Measurements from ENCODE around the gene STK32B. TPM values are rescaled to one million over a fixed set of nuclear protein-coding genes. Genes with fewer than 3 reads are reported as not detected.

STK32B gene
- total and polyA plus RNA-seq, 8 donors: 0.61 to 5.5 (median 3.1) TPM

DNA sequence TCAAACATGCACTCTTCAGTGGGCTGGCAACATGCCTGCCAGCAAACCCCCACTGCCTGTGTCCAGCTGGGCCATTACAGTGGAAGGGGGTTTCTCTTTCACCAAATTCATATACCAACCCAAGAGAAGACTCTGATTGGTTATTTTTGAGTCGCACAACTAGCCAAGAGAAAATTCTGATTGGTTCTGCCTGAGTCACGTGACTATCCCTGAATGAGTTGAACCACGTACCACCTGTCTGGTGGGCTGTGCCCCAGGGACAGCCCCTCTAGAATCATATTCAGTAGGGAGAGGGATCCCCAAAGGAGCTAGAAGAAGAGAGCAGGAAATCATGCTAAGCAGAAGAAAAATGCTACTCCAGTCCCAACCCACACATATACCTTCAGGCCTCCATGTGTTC is 313.1 kb downstream of the STK32B start:
- 83 to 92% (median 87%) methylated on average over 3 of the region's 3 CpGs for WGBS, 5 donors
- Histone ChIP-seq H3K4me3 (no peak overlapping the region), H3K27ac (no peak overlapping the region), H3K27me3 (no peaks in the 10 kb centered on the region), H3K4me1 (no peaks in the 10 kb centered on the region), H3K9me3 (no peaks in the 10 kb centered on the region), H3K36me3 (no peaks in the 10 kb centered on the region)
- DNase-seq: no peak
- intact Hi-C loops (cut with DNase I; ENCODE audit: low total_unique reads): no loop called here
- TF ChIP-seq EP300 (IDR thresholded peaks at IDR 0.05): no peak
- TF ChIP-seq POLR2AphosphoS5 (IDR thresholded peaks at IDR 0.05): no peak
- TF ChIP-seq, protein P1, sequence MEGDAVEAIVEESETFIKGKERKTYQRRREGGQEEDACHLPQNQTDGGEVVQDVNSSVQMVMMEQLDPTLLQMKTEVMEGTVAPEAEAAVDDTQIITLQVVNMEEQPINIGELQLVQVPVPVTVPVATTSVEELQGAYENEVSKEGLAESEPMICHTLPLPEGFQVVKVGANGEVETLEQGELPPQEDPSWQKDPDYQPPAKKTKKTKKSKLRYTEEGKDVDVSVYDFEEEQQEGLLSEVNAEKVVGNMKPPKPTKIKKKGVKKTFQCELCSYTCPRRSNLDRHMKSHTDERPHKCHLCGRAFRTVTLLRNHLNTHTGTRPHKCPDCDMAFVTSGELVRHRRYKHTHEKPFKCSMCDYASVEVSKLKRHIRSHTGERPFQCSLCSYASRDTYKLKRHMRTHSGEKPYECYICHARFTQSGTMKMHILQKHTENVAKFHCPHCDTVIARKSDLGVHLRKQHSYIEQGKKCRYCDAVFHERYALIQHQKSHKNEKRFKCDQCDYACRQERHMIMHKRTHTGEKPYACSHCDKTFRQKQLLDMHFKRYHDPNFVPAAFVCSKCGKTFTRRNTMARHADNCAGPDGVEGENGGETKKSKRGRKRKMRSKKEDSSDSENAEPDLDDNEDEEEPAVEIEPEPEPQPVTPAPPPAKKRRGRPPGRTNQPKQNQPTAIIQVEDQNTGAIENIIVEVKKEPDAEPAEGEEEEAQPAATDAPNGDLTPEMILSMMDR (IDR thresholded peaks at IDR 0.05): no peak
- TF ChIP-seq POLR2A (IDR thresholded peaks at IDR 0.05): no peak

DNA sequence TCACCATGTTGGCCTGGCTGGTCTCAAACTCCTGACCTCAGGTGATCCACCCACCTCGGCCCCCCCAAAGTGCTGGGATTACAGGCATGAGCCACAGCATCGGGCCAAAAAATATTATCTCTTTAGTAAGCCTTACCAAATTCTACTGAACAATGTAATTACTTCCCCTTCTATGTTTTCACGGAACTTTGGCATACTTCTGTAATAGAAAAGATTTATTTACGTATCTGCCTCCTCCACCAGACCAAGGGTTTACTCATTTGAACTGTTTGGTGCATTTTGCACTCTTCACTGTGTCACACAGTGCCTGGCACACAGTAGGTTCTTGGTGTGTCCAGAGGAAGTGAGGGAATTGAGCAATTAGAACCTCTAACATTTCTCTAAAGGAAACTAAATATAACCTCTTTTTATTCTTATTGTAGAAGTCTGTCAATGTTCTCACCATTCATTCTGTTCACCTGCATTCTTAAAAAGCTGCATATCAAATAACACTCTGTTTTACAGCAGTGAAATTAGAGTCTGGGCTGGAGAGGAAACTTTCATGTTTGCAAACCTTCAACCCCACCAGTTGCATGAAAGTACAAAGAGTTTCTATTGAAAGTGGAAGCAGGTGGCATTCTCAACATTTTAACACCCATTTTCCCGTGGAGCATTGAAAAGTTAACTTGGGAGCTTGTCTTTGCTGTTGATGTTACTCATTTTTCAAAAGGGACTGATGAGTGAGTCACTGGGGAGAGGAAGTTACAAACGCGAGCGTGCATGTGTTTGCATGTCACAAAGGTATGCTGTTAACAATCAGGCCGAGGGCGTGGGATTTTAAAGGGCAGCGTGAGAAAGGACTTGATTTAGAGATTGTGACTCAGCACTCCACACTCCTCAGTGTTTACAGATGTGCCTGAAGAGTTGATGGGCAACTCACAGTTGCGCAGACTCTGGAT is 314.1 kb downstream of the STK32B start:
- no peaks in the 10 kb centered on the region for H3K4me1 ChIP-seq
- intact Hi-C loops (cut with DNase I; ENCODE audit: low total_unique reads): no loop called here
- no peaks in the 10 kb centered on the region for H3K9me3 ChIP-seq
- WGBS, 5 donors: 46 to 75% (median 54%) methylated on average over 12 of the region's 12 CpGs
- no peak overlapping the region for H3K27ac ChIP-seq
- DNase-seq: peak; percentile 35 to 49
- no peaks in the 10 kb centered on the region for H3K27me3 ChIP-seq
- no peaks in the 10 kb centered on the region for H3K36me3 ChIP-seq
- H3K4me3 ChIP-seq: no peak overlapping the region
- TF ChIP-seq POLR2A (IDR thresholded peaks at IDR 0.05) (no peak), POLR2AphosphoS5 (IDR thresholded peaks at IDR 0.05) (peak in 1 of 3 donors; percentile 33)

DNA sequence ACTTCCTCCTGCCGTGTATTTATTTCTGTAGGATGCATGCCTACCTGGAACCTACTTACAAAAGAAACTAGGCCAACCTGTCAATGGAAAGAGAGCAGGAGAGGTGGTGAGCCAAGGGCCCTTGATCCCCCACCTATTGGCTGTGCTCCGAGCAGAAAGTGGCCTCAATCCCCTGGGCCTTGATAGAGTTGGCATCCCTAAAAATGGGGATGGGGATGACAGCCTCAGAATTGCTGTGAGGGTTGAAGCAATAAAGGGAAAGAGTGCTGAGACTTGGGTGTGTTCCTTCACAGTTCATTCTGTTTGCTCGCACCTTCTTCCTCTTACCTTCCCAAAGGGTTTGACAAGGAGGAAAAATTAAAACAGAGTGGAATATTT is 314.7 kb downstream of the STK32B start:
- Histone ChIP-seq H3K4me3 (no peak overlapping the region), H3K27ac (no peak overlapping the region), H3K36me3 (no peaks in the 10 kb centered on the region), H3K4me1 (no peaks in the 10 kb centered on the region), H3K27me3 (no peaks in the 10 kb centered on the region), H3K9me3 (no peaks in the 10 kb centered on the region)
- intact Hi-C loops (cut with DNase I; ENCODE audit: low total_unique reads): no loop called here
- no peak for DNase-seq
- 67 to 95% (median 75%) methylated on average over 3 of the region's 3 CpGs for WGBS, 5 donors
- no peak for TF ChIP-seq POLR2AphosphoS5 (IDR thresholded peaks at IDR 0.05)
- TF ChIP-seq POLR2A (IDR thresholded peaks at IDR 0.05): no peak
- TF ChIP-seq, protein P1 (IDR thresholded peaks at IDR 0.05): no peak
- TF ChIP-seq EP300 (IDR thresholded peaks at IDR 0.05): no peak

DNA sequence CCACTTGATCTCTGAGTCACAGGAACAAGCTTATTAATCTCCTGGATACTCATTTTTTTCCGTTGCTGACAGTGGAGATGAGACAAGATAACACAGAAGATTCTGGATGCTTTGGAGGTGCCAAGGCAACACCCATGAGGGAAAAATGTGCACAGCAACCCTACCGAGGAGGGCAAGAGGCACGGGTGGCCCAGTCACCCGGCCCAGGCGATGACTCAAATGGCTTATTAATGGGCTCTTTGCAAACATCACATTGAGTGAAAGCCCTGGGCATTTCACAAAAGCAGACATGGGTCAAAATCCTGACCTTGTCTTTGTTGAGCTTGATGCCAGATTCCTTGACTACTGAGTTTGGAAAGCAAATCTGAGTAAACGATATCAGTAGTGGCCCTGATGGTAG is 315.1 kb downstream of the STK32B start:
- no peaks in the 10 kb centered on the region for H3K9me3 ChIP-seq
- H3K27me3 ChIP-seq: no peaks in the 10 kb centered on the region
- H3K4me1 ChIP-seq: no peaks in the 10 kb centered on the region
- 67 to 80% (median 78%) methylated on average over 6 of the region's 6 CpGs for WGBS, 5 donors
- TF ChIP-seq POLR2AphosphoS5 (IDR thresholded peaks at IDR 0.05) (no peak), EP300 (IDR thresholded peaks at IDR 0.05) (no peak), POLR2A (IDR thresholded peaks at IDR 0.05) (no peak)
- TF ChIP-seq, protein P1 (IDR thresholded peaks at IDR 0.05): no peak
- no peak for DNase-seq
- no peak overlapping the region for H3K4me3 ChIP-seq
- H3K27ac ChIP-seq: no peak overlapping the region
- H3K36me3 ChIP-seq: no peaks in the 10 kb centered on the region
- intact Hi-C loops (cut with DNase I; ENCODE audit: low total_unique reads): no loop called here

DNA sequence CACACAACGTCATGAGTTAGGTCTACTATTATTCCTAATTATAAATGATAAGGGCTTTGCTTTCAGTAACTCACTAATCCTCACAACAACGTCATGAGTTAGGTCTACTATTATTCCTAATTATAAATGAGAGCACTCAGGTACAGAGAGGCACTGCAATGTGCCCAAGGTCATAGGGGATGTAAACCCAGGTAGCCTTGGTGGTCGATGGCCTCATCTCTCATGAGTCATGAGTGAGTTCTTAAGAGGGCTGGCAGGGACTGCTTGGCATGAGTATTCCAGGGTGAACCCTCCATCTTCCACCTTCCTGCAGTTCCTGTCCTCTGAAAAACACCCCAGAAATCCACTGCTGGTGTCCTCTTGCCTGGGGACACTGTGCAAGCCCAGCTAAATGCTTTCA is 317.1 kb downstream of the STK32B start:
- 78 to 84% (median 79%) methylated on average over 3 of the region's 3 CpGs for WGBS, 5 donors
- no peaks in the 10 kb centered on the region for H3K4me1 ChIP-seq
- no peaks in the 10 kb centered on the region for H3K27me3 ChIP-seq
- no peaks in the 10 kb centered on the region for H3K36me3 ChIP-seq
- DNase-seq: no peak
- no peak for TF ChIP-seq POLR2AphosphoS5 (IDR thresholded peaks at IDR 0.05)
- TF ChIP-seq POLR2A (IDR thresholded peaks at IDR 0.05): no peak
- no peak for TF ChIP-seq EP300 (IDR thresholded peaks at IDR 0.05)
- TF ChIP-seq, protein P1 (IDR thresholded peaks at IDR 0.05): no peak
- H3K4me3 ChIP-seq: no peak overlapping the region
- intact Hi-C loops (cut with DNase I; ENCODE audit: low total_unique reads): no loop called here
- no peak overlapping the region for H3K27ac ChIP-seq
- peaks cover 0 to 3% (median 0%) of the 10 kb centered on the region in 4 donors for H3K9me3 ChIP-seq

Measured in stomach (tissue), 9 donors.